ENCODE results near the gene TMEM204. TPM values are rescaled to one million over a fixed set of nuclear protein-coding genes. Genes with fewer than 3 reads are reported as not detected.

The TMEM204 gene
- total RNA-seq, 4 donors from 2014 or later, result 39.5 to 75.0 (median 57.1) TPM

DNA sequence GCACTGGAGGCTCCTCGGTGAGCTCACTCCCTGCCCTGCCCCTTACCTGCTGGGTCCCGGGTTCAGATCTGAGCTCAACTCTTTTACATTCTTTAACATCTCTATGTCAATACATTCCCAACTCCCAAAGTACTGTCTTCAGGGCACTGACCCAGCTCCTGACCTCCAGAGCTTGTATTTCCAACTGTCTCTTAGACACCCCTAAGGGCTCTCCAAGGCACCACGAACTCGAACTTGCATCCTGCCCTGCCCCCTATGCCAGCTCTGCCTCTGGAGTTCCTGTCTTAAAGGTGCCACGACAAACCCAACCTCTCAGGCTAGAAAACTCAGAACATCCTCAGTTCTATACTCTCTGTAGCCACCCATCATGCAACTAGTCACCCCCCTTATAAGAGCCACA is 39.8 kb downstream of the TMEM204 start:
- WGBS, result 90% methylated on average over 5 of the region's 5 CpGs
- H3K27me3 ChIP-seq, result no peaks in the 10 kb centered on the region
- H3K36me3 ChIP-seq, result peaks cover 0 to 70% (median 25%) of the 10 kb centered on the region in 4 donors
- intact Hi-C loops (cut with DNase I), result no loop called here
- no peaks in the 10 kb centered on the region for H3K4me1 ChIP-seq
- H3K27ac ChIP-seq (replicated peaks in 1 of 4), result no peak overlapping the region
- no peaks in the 10 kb centered on the region for H3K9me3 ChIP-seq
- no peak overlapping the region for H3K4me3 ChIP-seq
- TF ChIP-seq POLR2A (IDR thresholded peaks at IDR 0.05; ENCODE audit: low read depth) (no peak), EP300 (IDR thresholded peaks at IDR 0.05) (no peak), POLR2AphosphoS5 (IDR thresholded peaks at IDR 0.05) (no peak)
- TF ChIP-seq, protein P1, sequence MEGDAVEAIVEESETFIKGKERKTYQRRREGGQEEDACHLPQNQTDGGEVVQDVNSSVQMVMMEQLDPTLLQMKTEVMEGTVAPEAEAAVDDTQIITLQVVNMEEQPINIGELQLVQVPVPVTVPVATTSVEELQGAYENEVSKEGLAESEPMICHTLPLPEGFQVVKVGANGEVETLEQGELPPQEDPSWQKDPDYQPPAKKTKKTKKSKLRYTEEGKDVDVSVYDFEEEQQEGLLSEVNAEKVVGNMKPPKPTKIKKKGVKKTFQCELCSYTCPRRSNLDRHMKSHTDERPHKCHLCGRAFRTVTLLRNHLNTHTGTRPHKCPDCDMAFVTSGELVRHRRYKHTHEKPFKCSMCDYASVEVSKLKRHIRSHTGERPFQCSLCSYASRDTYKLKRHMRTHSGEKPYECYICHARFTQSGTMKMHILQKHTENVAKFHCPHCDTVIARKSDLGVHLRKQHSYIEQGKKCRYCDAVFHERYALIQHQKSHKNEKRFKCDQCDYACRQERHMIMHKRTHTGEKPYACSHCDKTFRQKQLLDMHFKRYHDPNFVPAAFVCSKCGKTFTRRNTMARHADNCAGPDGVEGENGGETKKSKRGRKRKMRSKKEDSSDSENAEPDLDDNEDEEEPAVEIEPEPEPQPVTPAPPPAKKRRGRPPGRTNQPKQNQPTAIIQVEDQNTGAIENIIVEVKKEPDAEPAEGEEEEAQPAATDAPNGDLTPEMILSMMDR (IDR thresholded peaks at IDR 0.05), result no peak
- DNase-seq (ENCODE audit: extremely low spot score), result no peak

- Histone ChIP-seq H3K9me3 (no peaks in the 10 kb centered on the region), H3K4me3 (no peak overlapping the region), H3K4me1 (no peaks in the 10 kb centered on the region), H3K36me3 (peaks cover 11 to 77% (median 38%) of the 10 kb centered on the region in 4 donors), H3K27ac (replicated peaks in 1 of 4) (no peak overlapping the region), H3K27me3 (no peaks in the 10 kb centered on the region)
- intact Hi-C loops (cut with DNase I), result no loop called here
- TF ChIP-seq, protein P1 (IDR thresholded peaks at IDR 0.05), result no peak
- no peak for TF ChIP-seq EP300 (IDR thresholded peaks at IDR 0.05)
- no peak for TF ChIP-seq POLR2AphosphoS5 (IDR thresholded peaks at IDR 0.05)
- TF ChIP-seq POLR2A (IDR thresholded peaks at IDR 0.05; ENCODE audit: low read depth), result no peak
- DNase-seq (ENCODE audit: extremely low spot score), result no peak
Measured at GRCh38 chr16:1575578-1575977, 42.1 kb downstream of the TMEM204 start.

GRCh38 chr16:1579214-1579613 is 45.7 kb downstream of the TMEM204 start:
- intact Hi-C loops (cut with DNase I), result no loop called here
- H3K27me3 ChIP-seq, result no peaks in the 10 kb centered on the region
- no peaks in the 10 kb centered on the region for H3K9me3 ChIP-seq
- no peak for TF ChIP-seq POLR2AphosphoS5 (IDR thresholded peaks at IDR 0.05)
- TF ChIP-seq EP300 (IDR thresholded peaks at IDR 0.05), result no peak
- TF ChIP-seq, protein P1 (IDR thresholded peaks at IDR 0.05), result no peak
- H3K4me1 ChIP-seq, result no peaks in the 10 kb centered on the region
- DNase-seq (ENCODE audit: extremely low spot score), result no peak
- no peak overlapping the region for H3K4me3 ChIP-seq
- H3K36me3 ChIP-seq, result peaks cover 17 to 86% (median 49%) of the 10 kb centered on the region in 4 donors
- WGBS, result 96% methylated on average over 3 of the region's 5 CpGs
- H3K27ac ChIP-seq (replicated peaks in 1 of 4), result no peak overlapping the region

- H3K4me3 ChIP-seq, result no peak overlapping the region
- intact Hi-C loops (cut with DNase I), result no loop called here
- H3K9me3 ChIP-seq, result no peaks in the 10 kb centered on the region
- H3K36me3 ChIP-seq, result peaks cover 24 to 89% (median 57%) of the 10 kb centered on the region in 4 donors
- TF ChIP-seq POLR2AphosphoS5 (IDR thresholded peaks at IDR 0.05) (no peak), POLR2A (IDR thresholded peaks at IDR 0.05; ENCODE audit: low read depth) (no peak), EP300 (IDR thresholded peaks at IDR 0.05) (no peak)
- TF ChIP-seq, protein P1 (IDR thresholded peaks at IDR 0.05), result no peak
- DNase-seq (ENCODE audit: extremely low spot score), result no peak
- H3K27me3 ChIP-seq, result no peaks in the 10 kb centered on the region
- 78% methylated on average over 12 of the region's 12 CpGs for WGBS
- H3K27ac ChIP-seq (replicated peaks in 1 of 4), result no peak overlapping the region
- H3K4me1 ChIP-seq, result no peaks in the 10 kb centered on the region
Measured at GRCh38 chr16:1580256-1580655, 46.8 kb downstream of the TMEM204 start.

GRCh38 chr16:1580956-1581355 is 47.5 kb downstream of the TMEM204 start:
- no peaks in the 10 kb centered on the region for H3K27me3 ChIP-seq
- no peaks in the 10 kb centered on the region for H3K4me1 ChIP-seq
- WGBS, result 98% methylated on average over 6 of the region's 6 CpGs
- H3K36me3 ChIP-seq, result peaks cover 29 to 93% (median 62%) of the 10 kb centered on the region in 4 donors
- H3K27ac ChIP-seq (replicated peaks in 1 of 4), result no peak overlapping the region
- DNase-seq (ENCODE audit: extremely low spot score), result no peak
- no peaks in the 10 kb centered on the region for H3K9me3 ChIP-seq
- TF ChIP-seq EP300 (IDR thresholded peaks at IDR 0.05) (no peak), POLR2A (IDR thresholded peaks at IDR 0.05; ENCODE audit: low read depth) (no peak), POLR2AphosphoS5 (IDR thresholded peaks at IDR 0.05) (no peak)
- TF ChIP-seq, protein P1 (IDR thresholded peaks at IDR 0.05), result no peak
- no peak overlapping the region for H3K4me3 ChIP-seq
- intact Hi-C loops (cut with DNase I), result no loop called here
